Measurements from ENCODE around the gene C7. TPM values are rescaled to one million over a fixed set of nuclear protein-coding genes. Genes with fewer than 3 reads are reported as not detected.
"Not testable (repeated sequence)": the region's sequence is repeated elsewhere in the genome, so short reads cannot be mapped to it uniquely, and the experiment has no call there.

C7 gene
- not detected for total RNA-seq

- POLR2A ChIA-PET, result no interaction called here
- no peaks in the 10 kb centered on the region for H3K9me3 Mint-ChIP-seq (ENCODE audit: insufficient read depth)
- H3K27ac Mint-ChIP-seq, result no peak within 1 kb of the TSS
- H3K36me3 Mint-ChIP-seq (ENCODE audit: low read depth), result no peaks in the 10 kb centered on the region
- DNase-seq (no peak), ATAC-seq (no peak)
- H3K4me3 Mint-ChIP-seq, result no peak within 1 kb of the TSS
- CTCF ChIA-PET, result no interaction called here
- peaks cover 12% of the 10 kb centered on the region for H3K27me3 Mint-ChIP-seq (ENCODE audit: low read depth)
- H3K4me1 Mint-ChIP-seq (ENCODE audit: low read depth), result no peaks in the 10 kb centered on the region
These were observed at the start of gene C7 for GRCh38 chr5:40909264-40909663. C7 (plus strand) TSS chr5:40909497; CDS start chr5:40909611, 114 bp downstream.

DNA sequence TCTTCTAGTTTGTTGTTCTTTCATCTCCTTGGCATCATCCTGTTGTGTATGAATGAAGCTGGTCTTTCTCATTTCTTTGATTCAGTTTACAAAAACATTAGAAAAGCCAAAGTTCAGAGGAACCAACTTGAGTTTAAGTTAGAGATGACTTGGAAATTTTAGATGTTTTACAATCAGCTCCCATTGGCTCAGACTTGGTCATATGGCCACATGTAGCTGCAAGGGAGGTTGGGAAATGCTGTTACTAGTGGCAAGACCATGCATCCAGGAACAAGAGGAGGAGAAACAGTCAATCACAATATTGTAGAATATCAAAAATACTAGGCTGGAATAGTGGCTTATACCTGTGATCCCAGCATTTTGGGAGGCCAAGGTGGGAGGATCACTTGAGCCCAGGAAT, 48.6 kb upstream of the C7 start:
- CTCF ChIA-PET, result interaction anchor here (0.6 kb wide), 1 partner anchor 22 kb away, joined by 3 read pairs; no protein-coding TSS in a partner anchor
- ATAC-seq (no peak), DNase-seq (no peak)
- Mint-ChIP-seq H3K4me1 (ENCODE audit: low read depth) (no peaks in the 10 kb centered on the region), H3K9me3 (ENCODE audit: insufficient read depth) (peaks cover 5% of the 10 kb centered on the region), H3K27ac (no peak overlapping the region), H3K36me3 (ENCODE audit: low read depth) (no peaks in the 10 kb centered on the region), H3K27me3 (ENCODE audit: low read depth) (no peaks in the 10 kb centered on the region), H3K4me3 (no peak overlapping the region)
- POLR2A ChIA-PET, result no interaction called here

- DNase-seq; ATAC-seq; H3K4me3 Mint-ChIP-seq; POLR2A ChIA-PET; H3K36me3 Mint-ChIP-seq (ENCODE audit: low read depth); H3K27ac Mint-ChIP-seq; H3K9me3 Mint-ChIP-seq (ENCODE audit: insufficient read depth); H3K4me1 Mint-ChIP-seq (ENCODE audit: low read depth); CTCF ChIA-PET; H3K27me3 Mint-ChIP-seq (ENCODE audit: low read depth): not testable (repeated sequence)
These were observed 44.3 kb upstream of the C7 start for GRCh38 chr5:40865004-40865403.

- Mint-ChIP-seq H3K9me3 (ENCODE audit: insufficient read depth) (peaks cover 5% of the 10 kb centered on the region), H3K27me3 (ENCODE audit: low read depth) (peaks cover 3% of the 10 kb centered on the region), H3K27ac (no peak overlapping the region), H3K4me3 (no peak overlapping the region), H3K4me1 (ENCODE audit: low read depth) (no peaks in the 10 kb centered on the region), H3K36me3 (ENCODE audit: low read depth) (no peaks in the 10 kb centered on the region)
- ChIA-PET POLR2A (interaction anchor here (0.7 kb wide), 1 partner anchor 16 kb away, joined by 3 read pairs; no protein-coding TSS in a partner anchor), CTCF (no interaction called here)
- ATAC-seq (no peak), DNase-seq (no peak)
These were observed 42.5 kb upstream of the C7 start for GRCh38 chr5:40866844-40867243.

DNA sequence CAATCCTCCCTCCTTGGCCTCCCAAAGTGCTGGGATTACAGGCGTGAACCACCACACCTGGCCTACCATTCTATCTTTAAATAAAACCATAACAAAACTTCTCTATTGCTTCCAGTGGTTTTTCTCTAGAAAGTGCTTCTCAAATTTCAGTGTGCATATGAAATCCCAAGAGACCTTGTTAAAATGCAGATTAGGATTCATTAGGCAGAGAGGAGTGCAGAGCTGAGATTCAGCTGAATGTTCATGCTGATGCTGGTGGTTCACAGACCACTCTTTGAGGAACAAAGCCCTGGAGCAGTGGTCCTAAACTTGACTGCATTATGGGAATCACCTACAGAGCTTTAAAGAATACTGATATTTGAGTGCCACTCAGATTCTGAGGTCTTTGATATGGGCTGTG, 39.9 kb upstream of the C7 start:
- ChIA-PET POLR2A (no interaction called here), CTCF (no interaction called here)
- no peaks in the 10 kb centered on the region for H3K36me3 Mint-ChIP-seq (ENCODE audit: low read depth)
- no peaks in the 10 kb centered on the region for H3K4me1 Mint-ChIP-seq (ENCODE audit: low read depth)
- H3K27ac Mint-ChIP-seq, result no peak overlapping the region
- ATAC-seq (no peak), DNase-seq (no peak)
- peaks cover 13% of the 10 kb centered on the region for H3K27me3 Mint-ChIP-seq (ENCODE audit: low read depth)
- no peak overlapping the region for H3K4me3 Mint-ChIP-seq
- H3K9me3 Mint-ChIP-seq (ENCODE audit: insufficient read depth), result peaks cover 5% of the 10 kb centered on the region

DNA sequence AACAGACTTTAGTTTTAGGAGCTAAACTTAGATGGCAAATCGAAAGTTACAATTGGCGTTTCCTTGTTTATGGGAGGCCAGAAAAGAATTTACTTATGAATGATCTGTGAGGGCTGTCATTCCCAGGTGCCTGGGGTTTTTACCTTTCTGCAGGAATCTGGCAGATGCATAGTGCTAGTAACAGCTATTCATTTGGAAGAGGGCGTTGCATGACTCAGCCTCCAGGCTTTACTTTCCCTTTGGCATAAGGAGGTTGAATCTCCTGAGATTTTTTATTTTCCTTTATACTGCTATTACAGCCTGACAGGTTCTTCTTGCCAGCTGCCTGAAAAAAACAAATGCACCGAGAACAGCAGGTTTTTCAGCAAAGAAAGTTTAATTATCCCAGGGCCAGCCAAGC, 38.1 kb upstream of the C7 start:
- Mint-ChIP-seq H3K9me3 (ENCODE audit: insufficient read depth) (no peaks in the 10 kb centered on the region), H3K4me1 (ENCODE audit: low read depth) (no peaks in the 10 kb centered on the region), H3K27me3 (ENCODE audit: low read depth) (peaks cover 15% of the 10 kb centered on the region), H3K36me3 (ENCODE audit: low read depth) (no peaks in the 10 kb centered on the region), H3K4me3 (no peak overlapping the region), H3K27ac (no peak overlapping the region)
- ATAC-seq, result no peak
- POLR2A ChIA-PET, result no interaction called here
- no peak for DNase-seq
- CTCF ChIA-PET, result interaction anchor here (1.2 kb wide), 1 partner anchor 8 kb away, joined by 4 read pairs; no protein-coding TSS in a partner anchor

GRCh38 chr5:40872253-40872652, 37.0 kb upstream of the C7 start:
- H3K9me3 Mint-ChIP-seq (ENCODE audit: insufficient read depth); H3K4me1 Mint-ChIP-seq (ENCODE audit: low read depth); H3K4me3 Mint-ChIP-seq; H3K27ac Mint-ChIP-seq; POLR2A ChIA-PET; H3K36me3 Mint-ChIP-seq (ENCODE audit: low read depth); CTCF ChIA-PET; ATAC-seq; DNase-seq: not testable (repeated sequence)
- peaks cover 15% of the 10 kb centered on the region for H3K27me3 Mint-ChIP-seq (ENCODE audit: low read depth)

GRCh38 chr5:40873286-40873880, 35.9 kb upstream of the C7 start:
- H3K27ac Mint-ChIP-seq, result no peak overlapping the region
- H3K36me3 Mint-ChIP-seq (ENCODE audit: low read depth), result no peaks in the 10 kb centered on the region
- no peak for ATAC-seq
- POLR2A ChIA-PET, result no interaction called here
- H3K27me3 Mint-ChIP-seq (ENCODE audit: low read depth), result peaks cover 15% of the 10 kb centered on the region
- H3K9me3 Mint-ChIP-seq (ENCODE audit: insufficient read depth), result no peaks in the 10 kb centered on the region
- DNase-seq, result no peak
- no peaks in the 10 kb centered on the region for H3K4me1 Mint-ChIP-seq (ENCODE audit: low read depth)
- H3K4me3 Mint-ChIP-seq, result no peak overlapping the region
- CTCF ChIA-PET, result no interaction called here

DNA sequence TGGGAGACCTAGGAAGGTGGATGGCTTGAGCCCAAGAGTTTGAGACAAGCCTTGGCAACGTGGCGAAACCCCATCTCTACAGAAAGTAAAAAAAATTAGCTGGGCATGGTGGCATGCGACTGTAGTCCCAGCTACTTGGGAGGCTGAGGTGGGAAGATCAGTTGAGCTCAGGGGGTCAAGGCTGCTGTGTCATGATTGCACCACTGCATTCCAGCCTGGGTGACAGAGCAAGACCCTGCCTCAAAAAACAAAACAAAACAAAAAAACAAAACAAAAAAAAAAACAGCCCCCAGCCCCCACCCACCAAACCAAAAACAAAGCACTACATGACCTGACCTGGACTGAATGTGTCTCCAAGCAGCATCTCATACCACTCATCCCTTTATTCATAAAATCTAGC, 33.3 kb upstream of the C7 start:
- H3K4me3 Mint-ChIP-seq, result no peak overlapping the region
- no peaks in the 10 kb centered on the region for H3K4me1 Mint-ChIP-seq (ENCODE audit: low read depth)
- no peaks in the 10 kb centered on the region for H3K36me3 Mint-ChIP-seq (ENCODE audit: low read depth)
- peaks cover 13% of the 10 kb centered on the region for H3K27me3 Mint-ChIP-seq (ENCODE audit: low read depth)
- CTCF ChIA-PET, result no interaction called here
- POLR2A ChIA-PET, result no interaction called here
- H3K9me3 Mint-ChIP-seq (ENCODE audit: insufficient read depth), result no peaks in the 10 kb centered on the region
- no peak overlapping the region for H3K27ac Mint-ChIP-seq
- ATAC-seq (no peak), DNase-seq (no peak)

- Mint-ChIP-seq H3K9me3 (ENCODE audit: insufficient read depth) (no peaks in the 10 kb centered on the region), H3K27me3 (ENCODE audit: low read depth) (peaks cover 19% of the 10 kb centered on the region), H3K4me3 (no peak overlapping the region), H3K36me3 (ENCODE audit: low read depth) (no peaks in the 10 kb centered on the region), H3K4me1 (ENCODE audit: low read depth) (no peaks in the 10 kb centered on the region), H3K27ac (no peak overlapping the region)
- ChIA-PET POLR2A (no interaction called here), CTCF (no interaction called here)
- ATAC-seq (no peak), DNase-seq (no peak)
These were observed 31.8 kb upstream of the C7 start for GRCh38 chr5:40877371-40877988.

DNA sequence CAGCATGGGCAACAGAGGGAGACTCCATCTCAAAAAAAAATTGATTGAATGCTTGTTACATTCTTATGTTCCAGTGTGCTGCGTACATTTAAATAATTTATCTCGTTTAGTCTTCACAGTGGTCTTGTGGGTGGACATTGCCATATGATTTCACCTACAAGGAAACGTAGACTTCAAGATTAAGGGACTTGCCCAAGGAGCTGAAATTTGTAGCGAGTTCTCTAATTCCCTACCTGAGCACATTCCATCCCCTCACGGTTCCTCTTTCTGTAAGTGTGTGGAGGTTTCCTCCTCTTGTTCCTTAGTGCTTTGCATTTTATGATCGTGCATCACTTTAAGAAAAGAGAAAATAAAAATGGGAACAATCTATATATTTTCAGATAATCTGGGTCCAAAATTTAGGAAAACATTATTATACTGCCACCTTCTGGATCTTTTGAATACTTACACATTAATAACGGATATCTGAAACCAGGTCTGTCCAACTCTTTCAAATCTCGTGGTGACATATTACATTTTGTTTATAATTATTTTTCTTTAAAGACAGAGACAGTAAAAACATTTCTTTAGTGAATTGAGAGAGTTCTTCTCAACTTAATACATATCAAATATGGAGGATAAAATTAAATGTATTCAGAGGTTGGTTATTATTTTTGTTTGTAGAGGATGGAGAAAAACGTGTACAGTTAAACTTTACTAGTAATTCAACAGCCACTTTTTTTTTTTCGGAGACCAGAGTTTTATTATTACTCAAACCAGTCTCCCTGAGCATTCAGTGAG, 29.9 kb upstream of the C7 start:
- Mint-ChIP-seq H3K4me3 (no peak overlapping the region), H3K27me3 (ENCODE audit: low read depth) (peaks cover 13% of the 10 kb centered on the region), H3K27ac (no peak overlapping the region), H3K9me3 (ENCODE audit: insufficient read depth) (no peaks in the 10 kb centered on the region), H3K4me1 (ENCODE audit: low read depth) (no peaks in the 10 kb centered on the region), H3K36me3 (ENCODE audit: low read depth) (no peaks in the 10 kb centered on the region)
- DNase-seq (no peak), ATAC-seq (no peak)
- ChIA-PET POLR2A (no interaction called here), CTCF (interaction anchor here (0.7 to 1.1 kb wide), 6 partner anchors 8 to 1079 kb away, joined by 3 to 4 read pairs (median 3); no protein-coding TSS in a partner anchor)

DNA sequence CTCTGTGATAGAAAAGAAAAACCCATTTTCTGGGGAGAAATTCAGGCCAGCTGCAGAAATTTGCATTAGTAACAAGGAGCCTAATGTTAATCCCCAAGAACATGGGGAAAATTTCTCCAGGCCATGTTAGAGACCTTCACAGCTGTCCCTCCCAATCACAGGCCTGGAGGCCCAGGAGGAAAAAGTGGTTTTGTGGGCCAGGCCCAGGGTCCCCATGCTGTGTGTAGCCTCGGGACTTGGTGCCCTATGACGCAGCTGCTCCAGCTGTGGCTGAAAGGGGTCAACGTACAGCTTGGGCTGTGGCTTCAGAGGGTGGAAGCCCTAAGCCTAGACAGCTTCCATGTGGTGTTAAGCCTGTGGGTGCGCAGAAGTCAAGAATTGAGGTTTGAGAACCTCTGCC, 27.0 kb upstream of the C7 start:
- no peak for DNase-seq
- no peak overlapping the region for H3K4me3 Mint-ChIP-seq
- H3K9me3 Mint-ChIP-seq (ENCODE audit: insufficient read depth), result no peaks in the 10 kb centered on the region
- H3K4me1 Mint-ChIP-seq (ENCODE audit: low read depth), result no peaks in the 10 kb centered on the region
- H3K27me3 Mint-ChIP-seq (ENCODE audit: low read depth), result peaks cover 13% of the 10 kb centered on the region
- ChIA-PET CTCF (interaction anchor here (1.0 kb wide), 1 partner anchor 21 kb away, joined by 3 read pairs; no protein-coding TSS in a partner anchor), POLR2A (interaction anchor here (0.6 kb wide), 1 partner anchor 127 kb away, joined by 4 read pairs; no protein-coding TSS in a partner anchor)
- no peaks in the 10 kb centered on the region for H3K36me3 Mint-ChIP-seq (ENCODE audit: low read depth)
- no peak overlapping the region for H3K27ac Mint-ChIP-seq
- no peak for ATAC-seq

Data from activated CD8-positive, alpha-beta T cell treated with anti-CD3 and anti-CD28 coated beads, Interleukin-2, amount 10 ng/mL, durations not matched to agents 7 days and 5 days (primary cell).